ENCODE results near the gene REC114.
"Not testable (repeated sequence)": the region's sequence is repeated elsewhere in the genome, so short reads cannot be mapped to it uniquely, and the experiment has no call there.

- TF ChIP-seq POLR2A, CTCF (IDR thresholded peaks at IDR 0.05): not testable (repeated sequence)
These were observed 134.6 kb downstream of the REC114 start for GRCh38 chr15:73577593-73577992.
